ENCODE data around the gene FITM1.

DNA sequence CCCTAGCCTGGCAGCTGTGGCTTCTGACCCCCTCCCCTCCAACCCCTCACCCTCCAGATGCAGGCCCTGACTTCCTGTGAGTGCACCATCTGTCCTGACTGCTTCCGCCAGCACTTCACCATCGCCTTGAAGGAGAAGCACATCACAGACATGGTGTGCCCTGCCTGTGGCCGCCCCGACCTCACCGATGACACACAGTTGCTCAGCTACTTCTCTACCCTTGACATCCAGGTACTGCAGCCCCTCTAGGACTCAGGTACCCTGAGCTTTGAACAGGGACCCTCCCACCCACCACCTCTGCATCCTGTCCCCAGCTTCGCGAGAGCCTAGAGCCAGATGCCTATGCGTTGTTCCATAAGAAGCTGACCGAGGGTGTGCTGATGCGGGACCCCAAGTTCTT, 24.6 kb downstream of the FITM1 start:
- TF ChIP-seq CTCF (IDR thresholded peaks at IDR 0.05; ENCODE audit: insufficient read depth, low read length) (no peak), POLR2AphosphoS5 (IDR thresholded peaks at IDR 0.05; ENCODE audit: low read depth) (no peak), REST (IDR thresholded peaks at IDR 0.05; ENCODE audit: insufficient replicate concordance, low read depth) (no peak)
